SK-N-SH treated with all-trans-retinoic acid at 6 μM for 48 hours (cell line): ENCODE measurements around the gene SRPK2.
A peak's percentile ranks its signal among the peaks of the same experiment; 100 is the strongest.

ENCODE experiments used
- ATAC-seq: fragments of 200-7000 bp; cut with Tn5 transposase; 3 replicates; pipeline ENCODE4 v1.9.1; 2020; ENCODE audit warnings: mild to moderate bottlenecking, moderate library complexity
- ARNTL ChIP-seq: fragments of 450-650 bp; formaldehyde crosslinking; IDR thresholded peaks from 2 replicates; pipeline ENCODE4 v1.5.0; 2020; ENCODE audit warnings: low read depth, mild to moderate bottlenecking, moderate library complexity, borderline replicate concordance
- BACH2 ChIP-seq: fragments of 250-450 bp; sonication (Bioruptor Pico); IDR thresholded peaks from 2 replicates; pipeline ENCODE4 v1.9.0; 2021; ENCODE audit warnings: mild to moderate bottlenecking, borderline replicate concordance
- ESRRG ChIP-seq: fragments of 250-450 bp; sonication (Bioruptor Pico); IDR thresholded peaks from 2 replicates; pipeline ENCODE4 v1.6.1; 2021; ENCODE audit warnings: mild to moderate bottlenecking
- GLIS3 ChIP-seq: fragments of 250-450 bp; sonication (Bioruptor Pico); IDR thresholded peaks from 2 replicates; pipeline ENCODE4 v1.5.0; 2020; ENCODE audit warnings: mild to moderate bottlenecking, moderate library complexity
- ISL1 ChIP-seq: fragments of 250-450 bp; sonication (Bioruptor Pico); IDR thresholded peaks from 2 replicates; pipeline ENCODE4 v2.1.2; 2022; ENCODE audit warnings: mild to moderate bottlenecking, moderate library complexity
- OSR1 ChIP-seq: fragments of 250-450 bp; sonication (Bioruptor Pico); IDR thresholded peaks from 2 replicates; pipeline ENCODE4 v1.8.0; 2022; ENCODE audit warnings: moderate library complexity, mild to moderate bottlenecking, inconsistent platforms
- PPARA ChIP-seq: fragments of 250-450 bp; sonication (Bioruptor Pico); IDR thresholded peaks from 2 replicates; pipeline ENCODE4 v1.5.0; 2020; ENCODE audit warnings: mild to moderate bottlenecking, borderline replicate concordance
- RARB ChIP-seq: fragments of 250-450 bp; sonication (Bioruptor Pico); IDR thresholded peaks from 2 replicates; pipeline ENCODE4 v1.8.0; 2021; ENCODE audit warnings: mild to moderate bottlenecking, moderate library complexity
- SNAI2 ChIP-seq: fragments of 250-450 bp; sonication (Bioruptor Pico); IDR thresholded peaks from 2 replicates; pipeline ENCODE4 v1.5.0; 2020; ENCODE audit warnings: mild to moderate bottlenecking, moderate library complexity
- TCF4 ChIP-seq: fragments of 250-450 bp; sonication (Bioruptor Pico); IDR thresholded peaks from 2 replicates; pipeline ENCODE4 v1.8.0; 2021; ENCODE audit warnings: mild to moderate bottlenecking, moderate library complexity, borderline replicate concordance
- TOX ChIP-seq: fragments of 250-450 bp; sonication (Bioruptor Pico); IDR thresholded peaks from 2 replicates; pipeline ENCODE4 v1.8.0; 2021; ENCODE audit warnings: mild to moderate bottlenecking, moderate library complexity, borderline replicate concordance
- ZC3H10 ChIP-seq: fragments of 250-450 bp; sonication (Bioruptor Pico); IDR thresholded peaks from 2 replicates; pipeline ENCODE4 v1.5.1; 2021; ENCODE audit warnings: mild to moderate bottlenecking, moderate library complexity
- ZFP3 ChIP-seq: fragments of 250-450 bp; sonication (Bioruptor Pico); IDR thresholded peaks from 2 replicates; pipeline ENCODE4 v1.5.0; 2020; ENCODE audit warnings: mild to moderate bottlenecking, moderate library complexity
- ZFP30 ChIP-seq: fragments of 450-650 bp; formaldehyde crosslinking; IDR thresholded peaks from 2 replicates; pipeline ENCODE4 v1.5.0; 2022; ENCODE audit warnings: mild to moderate bottlenecking, moderate library complexity
- ZNF565 ChIP-seq: fragments of 450-650 bp; formaldehyde crosslinking; conservative IDR thresholded peaks from 2 replicates; pipeline ENCODE4 v1.5.0; 2020; ENCODE audit warnings: low read depth, mild to moderate bottlenecking, moderate library complexity
- ZNF70 ChIP-seq: fragments of 450-650 bp; formaldehyde crosslinking; IDR thresholded peaks from 2 replicates; pipeline ENCODE4 v1.5.0; 2020; ENCODE audit warnings: mild to moderate bottlenecking, moderate library complexity
- ZNF8 ChIP-seq: fragments of 450-650 bp; formaldehyde crosslinking; IDR thresholded peaks from 2 replicates; pipeline ENCODE4 v1.5.0; 2020; ENCODE audit warnings: mild to moderate bottlenecking, moderate library complexity
- TF ChIP-seq, protein P1 (sequence below): fragments of 250-450 bp; sonication (Bioruptor Pico); IDR thresholded peaks from 2 replicates; pipeline ENCODE4 v1.8.0; 2020; ENCODE audit warnings: mild to moderate bottlenecking, moderate library complexity, borderline replicate concordance
- TF ChIP-seq, protein P2 (sequence below): fragments of 250-450 bp; sonication (Bioruptor Pico); IDR thresholded peaks from 2 replicates; pipeline ENCODE4 v1.5.1; 2021; ENCODE audit warnings: mild to moderate bottlenecking, moderate library complexity
- TF ChIP-seq, protein P3 (sequence below): fragments of 250-450 bp; sonication (Bioruptor Pico); IDR thresholded peaks from 2 replicates; pipeline ENCODE4 v1.8.0; 2021; ENCODE audit warnings: low read depth, mild to moderate bottlenecking, moderate library complexity, borderline replicate concordance

The SRPK2 gene

DNA sequence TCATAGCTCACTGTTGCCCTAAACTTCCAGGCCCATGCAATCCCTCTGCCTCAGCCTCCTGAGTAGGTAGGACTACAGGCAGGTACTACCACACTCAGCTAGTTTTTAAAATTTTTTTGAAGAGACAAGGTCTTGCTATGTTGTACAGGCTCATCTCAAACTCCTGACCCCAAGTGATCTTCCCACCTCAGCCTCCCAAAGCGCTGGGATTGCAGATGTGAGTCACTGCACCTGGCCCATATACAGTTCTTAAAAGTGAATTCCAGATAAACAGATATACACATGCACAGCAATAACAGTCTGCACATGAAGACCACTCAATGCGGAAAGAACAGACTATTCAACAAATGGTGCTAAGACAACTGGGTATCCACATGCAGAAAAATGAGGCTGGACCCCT is 67.8 kb downstream of the SRPK2 start:
- TF ChIP-seq ISL1 (CRISPR knock-in tag) (no peak), ZNF565 (CRISPR knock-in tag) (no peak), PPARA (CRISPR knock-in tag) (no peak), ZC3H10 (CRISPR knock-in tag) (no peak), GLIS3 (CRISPR knock-in tag) (no peak), SNAI2 (no peak), OSR1 (CRISPR knock-in tag) (no peak), ESRRG (CRISPR knock-in tag) (no peak), RARB (no peak), ARNTL (CRISPR knock-in tag) (no peak), ZFP3 (no peak), TCF4 (no peak), ZNF70 (no peak), TOX (no peak), BACH2 (no peak), ZNF8 (CRISPR knock-in tag) (no peak)
- TF ChIP-seq, protein P1, sequence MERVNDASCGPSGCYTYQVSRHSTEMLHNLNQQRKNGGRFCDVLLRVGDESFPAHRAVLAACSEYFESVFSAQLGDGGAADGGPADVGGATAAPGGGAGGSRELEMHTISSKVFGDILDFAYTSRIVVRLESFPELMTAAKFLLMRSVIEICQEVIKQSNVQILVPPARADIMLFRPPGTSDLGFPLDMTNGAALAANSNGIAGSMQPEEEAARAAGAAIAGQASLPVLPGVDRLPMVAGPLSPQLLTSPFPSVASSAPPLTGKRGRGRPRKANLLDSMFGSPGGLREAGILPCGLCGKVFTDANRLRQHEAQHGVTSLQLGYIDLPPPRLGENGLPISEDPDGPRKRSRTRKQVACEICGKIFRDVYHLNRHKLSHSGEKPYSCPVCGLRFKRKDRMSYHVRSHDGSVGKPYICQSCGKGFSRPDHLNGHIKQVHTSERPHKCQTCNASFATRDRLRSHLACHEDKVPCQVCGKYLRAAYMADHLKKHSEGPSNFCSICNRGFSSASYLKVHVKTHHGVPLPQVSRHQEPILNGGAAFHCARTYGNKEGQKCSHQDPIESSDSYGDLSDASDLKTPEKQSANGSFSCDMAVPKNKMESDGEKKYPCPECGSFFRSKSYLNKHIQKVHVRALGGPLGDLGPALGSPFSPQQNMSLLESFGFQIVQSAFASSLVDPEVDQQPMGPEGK, result no peak
- TF ChIP-seq, protein P2, sequence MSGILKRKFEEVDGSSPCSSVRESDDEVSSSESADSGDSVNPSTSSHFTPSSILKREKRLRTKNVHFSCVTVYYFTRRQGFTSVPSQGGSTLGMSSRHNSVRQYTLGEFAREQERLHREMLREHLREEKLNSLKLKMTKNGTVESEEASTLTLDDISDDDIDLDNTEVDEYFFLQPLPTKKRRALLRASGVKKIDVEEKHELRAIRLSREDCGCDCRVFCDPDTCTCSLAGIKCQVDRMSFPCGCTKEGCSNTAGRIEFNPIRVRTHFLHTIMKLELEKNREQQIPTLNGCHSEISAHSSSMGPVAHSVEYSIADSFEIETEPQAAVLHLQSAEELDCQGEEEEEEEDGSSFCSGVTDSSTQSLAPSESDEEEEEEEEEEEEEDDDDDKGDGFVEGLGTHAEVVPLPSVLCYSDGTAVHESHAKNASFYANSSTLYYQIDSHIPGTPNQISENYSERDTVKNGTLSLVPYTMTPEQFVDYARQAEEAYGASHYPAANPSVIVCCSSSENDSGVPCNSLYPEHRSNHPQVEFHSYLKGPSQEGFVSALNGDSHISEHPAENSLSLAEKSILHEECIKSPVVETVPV (CRISPR knock-in tag), result no peak
- TF ChIP-seq, protein P3, sequence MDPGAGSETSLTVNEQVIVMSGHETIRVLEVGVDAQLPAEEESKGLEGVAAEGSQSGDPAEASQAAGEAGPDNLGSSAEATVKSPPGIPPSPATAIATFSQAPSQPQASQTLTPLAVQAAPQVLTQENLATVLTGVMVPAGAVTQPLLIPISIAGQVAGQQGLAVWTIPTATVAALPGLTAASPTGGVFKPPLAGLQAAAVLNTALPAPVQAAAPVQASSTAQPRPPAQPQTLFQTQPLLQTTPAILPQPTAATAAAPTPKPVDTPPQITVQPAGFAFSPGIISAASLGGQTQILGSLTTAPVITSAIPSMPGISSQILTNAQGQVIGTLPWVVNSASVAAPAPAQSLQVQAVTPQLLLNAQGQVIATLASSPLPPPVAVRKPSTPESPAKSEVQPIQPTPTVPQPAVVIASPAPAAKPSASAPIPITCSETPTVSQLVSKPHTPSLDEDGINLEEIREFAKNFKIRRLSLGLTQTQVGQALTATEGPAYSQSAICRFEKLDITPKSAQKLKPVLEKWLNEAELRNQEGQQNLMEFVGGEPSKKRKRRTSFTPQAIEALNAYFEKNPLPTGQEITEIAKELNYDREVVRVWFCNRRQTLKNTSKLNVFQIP, result no peak
- no peak for ATAC-seq

DNA sequence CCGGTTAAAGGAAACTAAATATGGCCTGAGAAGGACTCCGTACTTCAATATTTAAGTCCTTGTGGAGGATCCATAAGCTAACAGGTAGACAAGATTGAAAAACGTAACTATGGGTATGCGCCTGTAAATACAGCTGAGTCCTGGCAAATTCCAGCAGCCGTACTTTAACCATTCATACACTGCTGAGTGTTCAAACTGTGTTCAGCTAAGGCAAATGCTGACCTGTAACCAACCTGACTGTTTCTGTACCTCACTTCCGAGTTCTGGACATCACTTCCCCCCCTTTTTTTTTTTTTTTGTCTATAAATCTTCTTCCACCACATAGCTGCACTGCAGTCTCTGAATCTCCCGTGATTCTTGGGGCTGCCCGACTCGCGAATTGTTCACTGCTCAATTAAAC is 69.1 kb downstream of the SRPK2 start:
- TF ChIP-seq ZFP30 (CRISPR knock-in tag) (no peak), ZNF70 (no peak), ZNF565 (CRISPR knock-in tag) (no peak), BACH2 (no peak), PPARA (CRISPR knock-in tag) (no peak), TCF4 (no peak), RARB (no peak), ZFP3 (no peak), SNAI2 (no peak), OSR1 (CRISPR knock-in tag) (no peak), ISL1 (CRISPR knock-in tag) (no peak)
- TF ChIP-seq, protein P3, result no peak
- TF ChIP-seq, protein P2 (CRISPR knock-in tag), result no peak
- ATAC-seq, result no peak

DNA sequence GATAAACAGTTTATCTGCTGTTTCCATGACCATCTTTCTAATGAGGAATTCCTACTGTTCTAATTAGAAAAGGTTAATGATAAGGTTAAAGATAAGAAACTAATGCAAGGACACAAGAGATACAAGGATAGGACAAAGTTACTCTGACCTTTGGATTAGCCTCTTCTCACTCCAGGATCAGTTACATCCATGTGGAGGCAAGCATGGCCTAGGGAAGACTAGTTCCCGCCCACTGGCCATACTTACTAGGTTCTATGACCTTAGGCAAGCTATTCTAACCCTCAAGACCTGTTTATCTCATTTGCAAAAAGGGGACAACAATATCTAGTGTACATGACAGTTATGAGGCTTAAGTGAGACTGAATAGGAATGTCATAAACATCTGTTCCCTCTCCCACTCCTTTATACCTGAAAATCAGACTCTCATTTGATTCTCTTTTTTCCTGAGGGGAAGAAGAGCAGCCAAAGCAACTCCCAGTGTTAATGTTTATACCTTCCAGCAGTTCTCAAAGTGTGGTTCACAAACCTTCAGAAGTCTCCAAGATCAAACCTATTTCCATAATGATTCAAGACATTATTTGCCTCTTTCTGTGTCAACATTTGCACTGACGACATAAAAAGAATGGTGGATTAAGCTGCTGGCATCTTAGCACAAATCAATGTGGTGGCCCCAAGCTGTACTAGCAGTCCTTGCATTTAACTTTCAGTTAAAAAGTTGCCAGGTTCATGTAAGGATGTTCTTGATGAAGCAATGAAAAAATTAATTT is 72.0 kb downstream of the SRPK2 start:
- TF ChIP-seq, protein P1, result no peak
- TF ChIP-seq ARNTL (CRISPR knock-in tag), result no peak
- TF ChIP-seq ZNF565 (CRISPR knock-in tag), result no peak
- no peak for TF ChIP-seq ZFP30 (CRISPR knock-in tag)
- TF ChIP-seq ESRRG (CRISPR knock-in tag), result no peak
- TF ChIP-seq TOX, result no peak
- peak; percentile 51; the same call in 2 of the 3 replicates for ATAC-seq
